HEK293 (cell line): Measurements from ENCODE around the gene USP3.

Experiments
- CTCF ChIA-PET: fragments of 350-600 bp; formaldehyde crosslinking; extraction: SDS; loops from one replicate; lab custom pipeline; 2021; ENCODE audit warnings: antibody characterized with exemption; lab: Yijun Ruan, JAX
- POLR2A ChIA-PET: fragments of 300-600 bp; formaldehyde crosslinking; extraction: SDS; loops from one replicate; lab custom pipeline; 2020; ENCODE audit warnings: antibody characterized with exemption, inconsistent platforms; lab: Yijun Ruan, JAX
- H3K27ac ChIP-seq: fragments of 200-500 bp; sonication (Bioruptor generic); 2 replicates; pipeline ENCODE4 v1.5.1; 2014; ENCODE audit warnings: low read depth, low read length, control low read depth, inconsistent platforms; ENCODE audit errors: extremely low read depth
- H3K36me3 ChIP-seq, 2 experiments: fragments of 200-500 bp in 1 of 2; sonication (Bioruptor generic) in 1 of 2; 1 replicate in 1 of 2; 2 replicates in 1 of 2; pipeline ENCODE4 v1.5.1; 2014 to 2017; ENCODE audit warnings: inconsistent platforms in 2 of 2, low read length in 2 of 2; ENCODE audit not compliant: control insufficient read depth in 2 of 2, insufficient read depth in 1 of 2
- H3K4me1 ChIP-seq: fragments of 200-500 bp; sonication (Bioruptor generic); 2 replicates; pipeline ENCODE4 v1.5.1; 2014; ENCODE audit warnings: mild to moderate bottlenecking, low read length, inconsistent platforms; ENCODE audit not compliant: control insufficient read depth, insufficient read depth
- H3K4me3 ChIP-seq: 2 replicates; pipeline ENCODE4 v1.5.1; 2011; ENCODE audit warnings: low read depth, mild to moderate bottlenecking, control low read depth, low read length, moderate library complexity
- H3K9me3 ChIP-seq: fragments of 200-500 bp; sonication (Bioruptor generic); 2 replicates; pipeline ENCODE4 v1.5.1; 2014; ENCODE audit warnings: low read depth, low read length, inconsistent platforms; ENCODE audit not compliant: control insufficient read depth, insufficient read depth
- PRDM2 ChIP-seq: fragments of 450-650 bp; formaldehyde crosslinking; IDR thresholded peaks from 2 replicates; pipeline ENCODE4 v1.5.1; 2016; ENCODE audit warnings: missing biosample characterization, missing genetic modification characterization, borderline replicate concordance
- SCRT1 ChIP-seq: fragments of 450-650 bp; formaldehyde crosslinking; IDR thresholded peaks from 2 replicates; pipeline ENCODE4 v1.5.1; 2016; ENCODE audit warnings: missing biosample characterization, missing genetic modification characterization, borderline replicate concordance
- SCRT2 ChIP-seq: fragments of 450-650 bp; formaldehyde crosslinking; IDR thresholded peaks from 2 replicates; pipeline ENCODE4 v1.5.1; 2016; ENCODE audit warnings: missing biosample characterization, missing genetic modification characterization
- ZBTB1 ChIP-seq: fragments of 450-650 bp; formaldehyde crosslinking; IDR thresholded peaks from 2 replicates; pipeline ENCODE4 v1.5.1; 2016; ENCODE audit warnings: missing biosample characterization, missing genetic modification characterization
- ZBTB17 ChIP-seq: fragments of 450-650 bp; formaldehyde crosslinking; IDR thresholded peaks from 2 replicates; pipeline ENCODE4 v1.5.1; 2016; ENCODE audit warnings: missing biosample characterization, missing genetic modification characterization
- ZNF169 ChIP-seq: fragments of 450-650 bp; formaldehyde crosslinking; IDR thresholded peaks from 2 replicates; pipeline ENCODE4 v1.5.1; 2016; ENCODE audit warnings: missing biosample characterization, missing genetic modification characterization
- ZNF324 ChIP-seq: fragments of 450-650 bp; formaldehyde crosslinking; IDR thresholded peaks from 2 replicates; pipeline ENCODE4 v1.5.1; 2016; ENCODE audit warnings: missing biosample characterization, missing genetic modification characterization
- ZNF341 ChIP-seq: fragments of 450-650 bp; formaldehyde crosslinking; IDR thresholded peaks from 2 replicates; pipeline ENCODE4; 2016; ENCODE audit warnings: low read depth, missing biosample characterization, missing genetic modification characterization
- TF ChIP-seq, protein P1 (sequence below): fragments of 450-650 bp; formaldehyde crosslinking; conservative IDR thresholded peaks from 2 replicates; pipeline ENCODE4 v1.5.1; 2016; ENCODE audit warnings: low read depth, missing biosample characterization, missing genetic modification characterization

Gene USP3

DNA sequence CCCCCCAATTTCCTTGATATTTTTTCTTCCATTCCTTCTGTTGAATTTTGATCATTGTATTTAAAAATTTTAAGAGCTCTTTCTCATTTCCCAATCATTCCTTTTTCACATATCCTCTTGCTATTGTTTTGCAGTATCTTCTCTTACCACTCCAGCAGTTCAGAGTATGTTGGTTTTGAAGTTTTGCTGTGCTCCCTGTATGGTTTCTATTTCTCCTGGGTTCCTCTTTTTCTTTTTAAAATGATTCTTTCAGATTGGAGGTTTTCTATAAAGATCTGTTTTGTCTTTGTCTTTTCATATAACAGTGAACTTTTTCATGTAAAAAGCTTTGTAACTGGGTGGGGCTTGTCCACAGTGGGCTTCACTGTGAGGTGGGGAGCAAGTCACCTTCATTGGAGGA, 12.8 kb downstream of the USP3 start (continued):
- no peak for TF ChIP-seq PRDM2
- no peak for TF ChIP-seq ZNF324 (tag by site-specific recombination)
- TF ChIP-seq SCRT2 (tag by site-specific recombination), result no peak
- TF ChIP-seq, protein P1, sequence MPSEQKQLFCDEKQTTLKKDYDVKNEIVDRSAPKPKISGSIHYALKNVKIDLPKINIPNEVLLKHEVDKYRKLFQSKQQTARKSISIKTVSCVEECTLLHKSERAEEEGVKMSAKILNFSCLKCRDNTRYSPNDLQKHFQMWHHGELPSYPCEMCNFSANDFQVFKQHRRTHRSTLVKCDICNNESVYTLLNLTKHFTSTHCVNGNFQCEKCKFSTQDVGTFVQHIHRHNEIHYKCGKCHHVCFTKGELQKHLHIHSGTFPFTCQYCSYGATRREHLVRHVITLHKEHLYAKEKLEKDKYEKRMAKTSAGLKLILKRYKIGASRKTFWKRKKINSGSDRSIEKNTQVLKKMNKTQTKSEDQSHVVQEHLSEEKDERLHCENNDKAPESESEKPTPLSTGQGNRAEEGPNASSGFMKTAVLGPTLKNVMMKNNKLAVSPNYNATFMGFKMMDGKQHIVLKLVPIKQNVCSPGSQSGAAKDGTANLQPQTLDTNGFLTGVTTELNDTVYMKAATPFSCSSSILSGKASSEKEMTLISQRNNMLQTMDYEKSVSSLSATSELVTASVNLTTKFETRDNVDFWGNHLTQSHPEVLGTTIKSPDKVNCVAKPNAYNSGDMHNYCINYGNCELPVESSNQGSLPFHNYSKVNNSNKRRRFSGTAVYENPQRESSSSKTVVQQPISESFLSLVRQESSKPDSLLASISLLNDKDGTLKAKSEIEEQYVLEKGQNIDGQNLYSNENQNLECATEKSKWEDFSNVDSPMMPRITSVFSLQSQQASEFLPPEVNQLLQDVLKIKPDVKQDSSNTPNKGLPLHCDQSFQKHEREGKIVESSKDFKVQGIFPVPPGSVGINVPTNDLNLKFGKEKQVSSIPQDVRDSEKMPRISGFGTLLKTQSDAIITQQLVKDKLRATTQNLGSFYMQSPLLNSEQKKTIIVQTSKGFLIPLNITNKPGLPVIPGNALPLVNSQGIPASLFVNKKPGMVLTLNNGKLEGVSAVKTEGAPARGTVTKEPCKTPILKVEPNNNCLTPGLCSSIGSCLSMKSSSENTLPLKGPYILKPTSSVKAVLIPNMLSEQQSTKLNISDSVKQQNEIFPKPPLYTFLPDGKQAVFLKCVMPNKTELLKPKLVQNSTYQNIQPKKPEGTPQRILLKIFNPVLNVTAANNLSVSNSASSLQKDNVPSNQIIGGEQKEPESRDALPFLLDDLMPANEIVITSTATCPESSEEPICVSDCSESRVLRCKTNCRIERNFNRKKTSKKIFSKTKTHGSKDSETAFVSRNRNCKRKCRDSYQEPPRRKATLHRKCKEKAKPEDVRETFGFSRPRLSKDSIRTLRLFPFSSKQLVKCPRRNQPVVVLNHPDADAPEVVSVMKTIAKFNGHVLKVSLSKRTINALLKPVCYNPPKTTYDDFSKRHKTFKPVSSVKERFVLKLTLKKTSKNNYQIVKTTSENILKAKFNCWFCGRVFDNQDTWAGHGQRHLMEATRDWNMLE (tag by site-specific recombination), result no peak
- TF ChIP-seq, all 188 proteins: peak for 0

DNA sequence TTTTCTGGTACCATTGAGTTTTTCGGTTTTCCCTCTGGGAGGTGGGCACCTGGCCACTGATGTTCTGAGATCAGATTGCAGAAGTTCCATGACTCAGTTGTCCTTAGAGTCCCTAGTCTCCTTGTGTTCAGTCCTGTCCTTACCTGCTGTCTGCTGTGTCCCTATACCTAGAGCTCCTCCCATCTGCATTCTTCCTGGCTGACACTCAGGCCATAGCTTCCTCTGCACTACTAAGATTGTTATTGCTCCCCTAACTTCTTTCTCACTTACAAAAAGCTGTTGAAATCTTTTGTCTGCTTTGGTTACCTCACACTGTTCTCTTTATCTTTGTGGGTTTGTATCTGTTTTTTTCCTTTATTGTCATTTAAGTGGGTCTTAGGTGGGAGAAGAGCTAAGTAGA, 13.2 kb downstream of the USP3 start:
- Histone ChIP-seq H3K27ac (no peak overlapping the region), H3K4me3 (no peak overlapping the region), H3K4me1 (peaks cover 35% of the 10 kb centered on the region), H3K9me3 (no peaks in the 10 kb centered on the region), H3K36me3 (no peaks in the 10 kb centered on the region)
- ChIA-PET CTCF (interaction anchor here (0.6 to 0.7 kb wide), 3 partner anchors 8 to 25 kb away, joined by 3 to 5 read pairs (median 5); no protein-coding TSS in a partner anchor), POLR2A (no interaction called here)
- TF ChIP-seq ZBTB17, result 0 out of 2 replicates have a peak, but pooled peaks have one; percentile 13
- TF ChIP-seq ZBTB1 (tag by site-specific recombination), result no peak

DNA sequence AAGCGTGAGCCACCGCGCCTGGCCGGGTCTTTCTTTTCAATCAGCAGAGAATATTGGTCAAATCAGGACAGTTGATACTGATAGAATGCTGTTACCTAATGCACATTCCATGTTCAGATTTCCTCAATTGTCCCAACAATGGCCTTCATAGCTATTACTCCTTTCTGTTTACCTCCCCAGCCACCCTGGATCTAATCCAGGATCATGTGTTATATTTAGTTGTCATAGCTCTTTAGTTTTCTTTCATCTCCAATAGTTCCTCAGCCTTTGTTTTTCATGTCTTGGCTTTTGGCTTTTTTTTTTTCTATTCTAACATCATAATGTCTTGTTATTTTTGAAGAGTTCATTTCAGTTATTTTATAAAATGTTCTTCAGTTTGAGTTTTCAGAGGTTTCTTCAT, 14.6 kb downstream of the USP3 start:
- H3K4me1 ChIP-seq, result peaks cover 38% of the 10 kb centered on the region
- TF ChIP-seq ZNF341 (tag by site-specific recombination) (peak; percentile 49; the same call in 1 of the 2 replicates), ZNF169 (tag by site-specific recombination) (no peak), SCRT1 (tag by site-specific recombination) (no peak)
- ChIA-PET CTCF (interaction anchor here (0.9 kb wide), 1 partner anchor 15 kb away, joined by 3 read pairs; the partner anchor contains the start of gene USP3), POLR2A (no interaction called here)
- H3K27ac ChIP-seq, result no peak overlapping the region
- H3K36me3 ChIP-seq, result no peaks in the 10 kb centered on the region
- H3K4me3 ChIP-seq, result no peak overlapping the region
- no peaks in the 10 kb centered on the region for H3K9me3 ChIP-seq
